ENCODE measurements around the gene WNT9A.

DNA sequence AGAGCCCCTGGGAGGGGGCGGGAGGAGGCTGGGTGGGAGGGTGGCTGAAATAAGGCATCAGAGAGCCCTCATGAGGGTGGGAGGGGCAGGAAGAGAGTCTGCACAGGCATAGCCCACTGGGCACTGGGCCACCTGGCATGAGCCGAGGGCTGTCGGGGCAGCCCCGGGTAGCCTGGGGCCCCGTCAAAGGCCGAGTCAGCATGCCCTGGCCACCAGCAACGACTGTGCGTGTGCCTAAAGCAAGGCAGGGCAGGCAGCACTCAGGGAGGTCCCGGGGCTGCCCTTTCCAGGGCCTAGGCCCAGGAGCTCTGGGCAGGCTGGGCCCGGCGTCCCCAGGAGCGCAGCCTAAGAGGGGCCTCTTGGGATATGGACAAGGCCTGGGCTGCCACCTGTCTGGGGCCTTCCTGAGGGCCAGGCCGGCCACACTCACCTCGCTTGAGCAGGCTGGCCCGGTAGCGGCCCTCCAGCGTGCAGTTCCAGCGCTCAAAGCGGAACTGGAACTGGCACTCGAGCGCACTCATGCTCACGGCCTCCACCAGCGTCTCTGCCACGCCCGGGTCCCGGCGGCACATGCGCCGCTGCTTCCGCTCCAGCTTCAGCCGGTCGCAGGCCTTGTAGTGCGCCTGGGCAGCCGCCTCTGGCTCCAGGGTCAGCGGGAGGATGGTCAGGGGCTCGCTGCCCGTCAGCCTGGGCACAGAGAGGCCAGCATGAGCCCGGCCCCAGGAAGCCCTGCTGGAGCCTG, 22.7 kb downstream of the WNT9A start:
- TF ChIP-seq POLR2A (IDR thresholded peaks at IDR 0.05), result no peak
- TF ChIP-seq CTCF (IDR thresholded peaks at IDR 0.05), result no peak
